IPS-18c (cell line): ENCODE data around the gene SPX.
A peak's percentile ranks its signal among the peaks of the same experiment; 100 is the strongest.

ENCODE experiments used
- H3K4me3 ChIP-seq: 2 replicates; pipeline ENCODE4 v1.7.0; 2013; ENCODE audit warnings: low read depth, mild to moderate bottlenecking, low read length, moderate library complexity; ENCODE audit not compliant: insufficient read depth
- H3K9me3 ChIP-seq: one replicate; pipeline ENCODE4 v1.6.1; 2013; ENCODE audit warnings: mild to moderate bottlenecking, low read length, moderate library complexity; ENCODE audit not compliant: control insufficient read depth, insufficient read depth

Gene SPX

GRCh38 chr12:21526053-21526452 lies at the start of gene SPX:
SPX (plus strand) TSS chr12:21526296; CDS start chr12:21526473, 177 bp downstream.
- Histone ChIP-seq H3K9me3 (no peaks in the 10 kb centered on the region), H3K4me3 (peak within 1 kb of the TSS; percentile 81)

- Histone ChIP-seq H3K9me3 (no peaks in the 10 kb centered on the region), H3K4me3 (no peak overlapping the region)
Observed at GRCh38 chr12:21476949-21477348, 49.1 kb upstream of the SPX start.

GRCh38 chr12:21478756-21479455 lies 47.2 kb upstream of the SPX start:
- Histone ChIP-seq H3K4me3 (no peak overlapping the region), H3K9me3 (no peaks in the 10 kb centered on the region)

- no peaks in the 10 kb centered on the region for H3K9me3 ChIP-seq
- H3K4me3 ChIP-seq, result no peak overlapping the region
Observed at GRCh38 chr12:21483531-21483930, 42.6 kb upstream of the SPX start.

- H3K4me3 ChIP-seq, result no peak overlapping the region
- no peaks in the 10 kb centered on the region for H3K9me3 ChIP-seq
Observed at GRCh38 chr12:21485998-21486397, 40.1 kb upstream of the SPX start.

- H3K9me3 ChIP-seq, result no peaks in the 10 kb centered on the region
- no peak overlapping the region for H3K4me3 ChIP-seq
Observed at GRCh38 chr12:21499765-21500164, 26.3 kb upstream of the SPX start.

GRCh38 chr12:21500786-21501257 lies 25.3 kb upstream of the SPX start:
- peak overlapping the region; percentile 92 for H3K4me3 ChIP-seq
- H3K9me3 ChIP-seq, result no peaks in the 10 kb centered on the region

- Histone ChIP-seq H3K9me3 (no peaks in the 10 kb centered on the region), H3K4me3 (peak within 1 kb of the TSS; percentile 92)
Observed at GRCh38 chr12:21501258-21502163, 24.6 kb upstream of the SPX start, which contains the start of the genes GOLT1B and RECQL. GOLT1B (plus strand) TSS chr12:21501789; CDS start chr12:21501924, 135 bp downstream. RECQL (minus strand) TSS chr12:21501635; CDS start chr12:21499570, 2,065 bp downstream.

GRCh38 chr12:21502164-21502496 lies 24.0 kb upstream of the SPX start:
- Histone ChIP-seq H3K9me3 (no peaks in the 10 kb centered on the region), H3K4me3 (peak overlapping the region; percentile 92)

- Histone ChIP-seq H3K9me3 (no peaks in the 10 kb centered on the region), H3K4me3 (no peak overlapping the region; the same call in 1 of the 2 replicates)
Observed at GRCh38 chr12:21502872-21503271, 23.2 kb upstream of the SPX start.

GRCh38 chr12:21505888-21506287 lies 20.2 kb upstream of the SPX start:
- Histone ChIP-seq H3K4me3 (no peak overlapping the region), H3K9me3 (no peaks in the 10 kb centered on the region)

- no peak overlapping the region for H3K4me3 ChIP-seq
- no peaks in the 10 kb centered on the region for H3K9me3 ChIP-seq
Observed at GRCh38 chr12:21507849-21508248, 18.2 kb upstream of the SPX start.

- H3K4me3 ChIP-seq, result no peak overlapping the region
- no peaks in the 10 kb centered on the region for H3K9me3 ChIP-seq
Observed at GRCh38 chr12:21509768-21510167, 16.3 kb upstream of the SPX start.

GRCh38 chr12:21516281-21516680 lies 9.8 kb upstream of the SPX start:
- no peak overlapping the region for H3K4me3 ChIP-seq
- H3K9me3 ChIP-seq, result no peaks in the 10 kb centered on the region

GRCh38 chr12:21518451-21518850 lies 7.6 kb upstream of the SPX start:
- no peaks in the 10 kb centered on the region for H3K9me3 ChIP-seq
- no peak overlapping the region for H3K4me3 ChIP-seq

- Histone ChIP-seq H3K9me3 (no peaks in the 10 kb centered on the region), H3K4me3 (no peak overlapping the region)
Observed at GRCh38 chr12:21521541-21521940, 4.6 kb upstream of the SPX start.

- H3K9me3 ChIP-seq, result no peaks in the 10 kb centered on the region
- no peak overlapping the region for H3K4me3 ChIP-seq
Observed at GRCh38 chr12:21523148-21523547, 2.9 kb upstream of the SPX start.
